ENCODE results near the gene TMEM271.
"Not testable (repeated sequence)": the region's sequence is repeated elsewhere in the genome, so short reads cannot be mapped to it uniquely, and the experiment has no call there.

Gene TMEM271

GRCh38 chr4:610411-611261 lies 34.5 kb upstream of the TMEM271 start:
- peak; percentile 15 for DNase-seq (ENCODE audit: low read depth, low spot score)

GRCh38 chr4:609400-610050 lies 33.4 kb upstream of the TMEM271 start:
- DNase-seq (ENCODE audit: low read depth, low spot score): no peak

GRCh38 chr4:608236-608635 lies 32.1 kb upstream of the TMEM271 start:
- DNase-seq (ENCODE audit: low read depth, low spot score): no peak

GRCh38 chr4:605702-606425 lies 29.8 kb upstream of the TMEM271 start:
- no peak for DNase-seq (ENCODE audit: low read depth, low spot score)

- no peak for DNase-seq (ENCODE audit: low read depth, low spot score)
Observed at GRCh38 chr4:604131-604530, 28.0 kb upstream of the TMEM271 start.

GRCh38 chr4:602559-602942 lies 26.5 kb upstream of the TMEM271 start:
- peak; percentile 87 for DNase-seq (ENCODE audit: low read depth, low spot score)

GRCh38 chr4:601612-602558 lies 25.8 kb upstream of the TMEM271 start:
- DNase-seq (ENCODE audit: low read depth, low spot score): no peak

- no peak for DNase-seq (ENCODE audit: low read depth, low spot score)
Observed at GRCh38 chr4:600850-601515, 24.9 kb upstream of the TMEM271 start.

GRCh38 chr4:600166-600565 lies 24.1 kb upstream of the TMEM271 start:
- DNase-seq (ENCODE audit: low read depth, low spot score): no peak

- no peak for DNase-seq (ENCODE audit: low read depth, low spot score)
Observed at GRCh38 chr4:598925-599324, 22.8 kb upstream of the TMEM271 start.

GRCh38 chr4:592825-593520 lies 16.9 kb upstream of the TMEM271 start:
- no peak for DNase-seq (ENCODE audit: low read depth, low spot score)

- DNase-seq (ENCODE audit: low read depth, low spot score): not testable (repeated sequence)
Observed at GRCh38 chr4:592178-592577, 16.1 kb upstream of the TMEM271 start.

- DNase-seq (ENCODE audit: low read depth, low spot score): no peak
Observed at GRCh38 chr4:590313-590841, 14.3 kb upstream of the TMEM271 start.

- no peak for DNase-seq (ENCODE audit: low read depth, low spot score)
Observed at GRCh38 chr4:589219-589963, 13.3 kb upstream of the TMEM271 start.

GRCh38 chr4:588351-588849 lies 12.3 kb upstream of the TMEM271 start:
- DNase-seq (ENCODE audit: low read depth, low spot score): no peak

- DNase-seq (ENCODE audit: low read depth, low spot score): no peak
Observed at GRCh38 chr4:587671-588350, 11.7 kb upstream of the TMEM271 start.

GRCh38 chr4:583820-584219 lies 7.7 kb upstream of the TMEM271 start:
- no peak for DNase-seq (ENCODE audit: low read depth, low spot score)

GRCh38 chr4:581753-582361 lies 5.8 kb upstream of the TMEM271 start:
- DNase-seq (ENCODE audit: low read depth, low spot score): no peak
